Sigmoid colon (tissue), 4 donors: ENCODE data around the gene NOVA2.

ENCODE experiments used
- CTCF ChIP-seq, 4 experiments: fragments of 450-650 bp in 3 of 4; fragments of 200-600 bp in 1 of 4; IDR thresholded peaks; one replicate each; pipeline ENCODE4 v1.5.1; 2016 to 2019; ENCODE audit warnings: antibody characterized with exemption in 4 of 4, mild to moderate bottlenecking in 3 of 4, moderate library complexity in 2 of 4
- EP300 ChIP-seq, 4 donors: sonication (generic); formaldehyde crosslinking; IDR thresholded peaks; one replicate each; pipeline ENCODE4 v1.6.1; 2017; ENCODE audit warnings: antibody characterized with exemption in 4 of 4
- POLR2A ChIP-seq, 2 donors: fragments of 450-650 bp; IDR thresholded peaks; one replicate each; pipeline ENCODE4 v1.6.1; 2016; ENCODE audit warnings: antibody characterized with exemption in 2 of 2, mild to moderate bottlenecking in 2 of 2, moderate library complexity in 2 of 2
- POLR2AphosphoS5 ChIP-seq, 4 donors: sonication (generic); formaldehyde crosslinking; IDR thresholded peaks; one replicate each; pipeline ENCODE4 v1.6.1; 2017; ENCODE audit warnings: antibody characterized with exemption in 4 of 4

GRCh38 chr19:45911291-45911690 lies 62.4 kb downstream of the NOVA2 start:
- TF ChIP-seq CTCF (IDR thresholded peaks at IDR 0.05): no peak
- no peak for TF ChIP-seq EP300 (IDR thresholded peaks at IDR 0.05)
- no peak for TF ChIP-seq POLR2A (IDR thresholded peaks at IDR 0.05)
- no peak for TF ChIP-seq POLR2AphosphoS5 (IDR thresholded peaks at IDR 0.05)
